HCT116 (cell line): ENCODE results near the gene DENND1A. TPM values are rescaled to one million over a fixed set of nuclear protein-coding genes. Genes with fewer than 3 reads are reported as not detected.

ENCODE experiments used
- ATAC-seq: fragments of 200-7000 bp; cut with Tn5 transposase; 2 replicates; pipeline ENCODE4 v1.9.1; 2020; ENCODE audit warnings: mild to moderate bottlenecking, moderate library complexity
- BruUV-seq: library from RNA; stranded (reverse); fragments of 400-500 nt; replicated peaks from 2 replicates; lab custom pipeline; 2021; lab: Mats Ljungman, UMichigan
- CTCF ChIA-PET: fragments of 300-600 bp; sonication (Branson Sonifier 250); formaldehyde crosslinking; loops from one replicate; lab custom pipeline; 2021; ENCODE audit warnings: antibody characterized with exemption; lab: Charles Lee
- POLR2A ChIA-PET: fragments of 300-600, 350-600 bp; sonication (Branson Sonifier 250); formaldehyde crosslinking; loops from one replicate; lab custom pipeline; 2021; ENCODE audit warnings: antibody characterized with exemption; lab: Charles Lee
- RAD21 ChIA-PET, 2 experiments: fragments of 300-600 bp; sonication (Branson Sonifier 250); formaldehyde crosslinking; loops; one replicate each; lab custom pipeline; 2023; ENCODE audit warnings: low total read pairs in 2 of 2; ENCODE audit not compliant: uncharacterized antibody in 2 of 2, unreplicated experiment in 2 of 2, low non-redundant PET in 1 of 2; lab: Charles Lee
- DNase-seq: peaks from one replicate; pipeline ENCODE4 v3.0.0-alpha.2; 2010; ENCODE audit warnings: low read depth, low spot score
- H2AFZ ChIP-seq: fragments of 200-600 bp; shearing (Covaris generic), sonication (generic); 2 replicates; pipeline ENCODE4 v1.6.1; 2017; ENCODE audit warnings: low read depth, mixed run types, mixed read lengths, antibody characterized with exemption, low read length; ENCODE audit not compliant: poor library complexity, severe bottlenecking
- H3K27ac ChIP-seq: 2 replicates; pipeline ENCODE4 v1.5.1; 2012; ENCODE audit warnings: low read depth, low read length
- H3K27me3 ChIP-seq: fragments of 200-600 bp; sonication (generic); 2 replicates; pipeline ENCODE4 v1.6.1; 2016; ENCODE audit warnings: mixed run types, low read length, mixed read lengths; ENCODE audit not compliant: insufficient read depth
- H3K36me3 ChIP-seq, 2 experiments: fragments of 200-500 bp in 1 of 2; fragments of 200-600 bp in 1 of 2; sonication (Bioruptor generic) in 1 of 2; sonication (generic) in 1 of 2; 2 replicates each; pipeline versions ENCODE4 v1.5.1 to v1.6.1; 2014 to 2016; ENCODE audit warnings: low read length in 2 of 2, inconsistent platforms in 1 of 2, mixed read lengths in 1 of 2, mixed run types in 1 of 2; ENCODE audit not compliant: insufficient read depth in 2 of 2, control insufficient read depth in 1 of 2
- H3K4me1 ChIP-seq, 2 experiments: fragments of 200-600 bp in 1 of 2; sonication (generic) in 1 of 2; 2 replicates each; pipeline versions ENCODE4 v1.5.1 to v1.6.1; 2012 to 2017; ENCODE audit warnings: low read length in 2 of 2, inconsistent platforms in 1 of 2, mild to moderate bottlenecking in 1 of 2, mixed read lengths in 1 of 2, mixed run types in 1 of 2, moderate library complexity in 1 of 2; ENCODE audit not compliant: insufficient read depth in 2 of 2, control insufficient read depth in 1 of 2
- H3K4me2 ChIP-seq: fragments of 200-600 bp; sonication (generic); 2 replicates; pipeline ENCODE4 v1.6.1; 2017; ENCODE audit warnings: mixed run types, low read length, mixed read lengths
- H3K4me3 ChIP-seq, 2 experiments: fragments of 200-600 bp in 1 of 2; sonication (generic) in 1 of 2; replicated peaks in 1 of 2; 2 replicates each; pipeline ENCODE4 v1.5.1; 2011 to 2016; ENCODE audit warnings: low read length in 2 of 2, control low read depth in 1 of 2, low read depth in 1 of 2, mild to moderate bottlenecking in 1 of 2, mixed read lengths in 1 of 2, mixed run types in 1 of 2
- H3K79me2 ChIP-seq: fragments of 200-600 bp; sonication (generic); 2 replicates; pipeline ENCODE4 v1.6.1; 2017; ENCODE audit warnings: mild to moderate bottlenecking, mixed run types, low read length, moderate library complexity, mixed read lengths; ENCODE audit not compliant: insufficient read depth
- H3K9ac ChIP-seq: fragments of 200-600 bp; sonication (generic); 2 replicates; pipeline ENCODE4 v1.6.1; 2016; ENCODE audit warnings: low read length, mixed read lengths
- H3K9me2 ChIP-seq: fragments of 200-600 bp; sonication (generic), shearing (Covaris generic); 2 replicates; pipeline ENCODE4 v1.6.1; 2017; ENCODE audit warnings: mixed run types, mild to moderate bottlenecking, moderate library complexity; ENCODE audit not compliant: insufficient read depth
- H3K9me3 ChIP-seq, 2 experiments: fragments of 200-500 bp in 1 of 2; fragments of 200-600 bp in 1 of 2; sonication (Bioruptor generic) in 1 of 2; sonication (generic) in 1 of 2; 2 replicates each; pipeline ENCODE4 v1.6.1; 2014 to 2017; ENCODE audit warnings: low read length in 2 of 2, mixed read lengths in 2 of 2, inconsistent platforms in 1 of 2, low read depth in 1 of 2, mild to moderate bottlenecking in 1 of 2, mixed run types in 1 of 2, moderate library complexity in 1 of 2; ENCODE audit not compliant: control insufficient read depth in 1 of 2, insufficient read depth in 1 of 2
- H4K20me1 ChIP-seq: fragments of 200-600 bp; sonication (generic), shearing (Covaris generic); 2 replicates; pipeline ENCODE4 v1.6.1; 2017; ENCODE audit warnings: mixed run types, mild to moderate bottlenecking, moderate library complexity; ENCODE audit not compliant: insufficient read depth
- CEBPB ChIP-seq: IDR thresholded peaks from 2 replicates; pipeline ENCODE4 v1.6.1; 2012; ENCODE audit warnings: low read depth
- FOSL1 ChIP-seq: IDR thresholded peaks from 2 replicates; pipeline ENCODE4 v1.6.1; 2012; ENCODE audit warnings: low read depth
- JUND ChIP-seq: IDR thresholded peaks from 2 replicates; pipeline ENCODE4 v1.6.1; 2012
- POLR2AphosphoS5 ChIP-seq: IDR thresholded peaks from 2 replicates; pipeline ENCODE4 v1.6.1; 2011; ENCODE audit warnings: mild to moderate bottlenecking, low read depth, low read length, moderate library complexity
- RAD21 ChIP-seq: IDR thresholded peaks from 2 replicates; pipeline ENCODE4 v1.6.1; 2012; ENCODE audit warnings: low read depth, mild to moderate bottlenecking
- SIN3A ChIP-seq: IDR thresholded peaks from 2 replicates; pipeline ENCODE4 v1.6.1; 2012; ENCODE audit warnings: low read depth
- SP1 ChIP-seq: IDR thresholded peaks from 2 replicates; pipeline ENCODE4 v1.6.1; 2012; ENCODE audit warnings: low read depth
- SRF ChIP-seq: IDR thresholded peaks from 2 replicates; pipeline ENCODE4 v1.6.1; 2012; ENCODE audit warnings: low read depth
- TCF7L2 ChIP-seq: IDR thresholded peaks from 2 replicates; pipeline ENCODE4 v1.7.0; 2011; ENCODE audit warnings: borderline replicate concordance, inconsistent platforms; ENCODE audit not compliant: insufficient read depth, insufficient read length; ENCODE audit errors: extremely low read depth
- ZFX ChIP-seq: fragments of 450-650 bp; IDR thresholded peaks from 2 replicates; pipeline ENCODE4 v1.6.1; 2017
- intact Hi-C: fragments of 100-400 bp; cut with micrococcal nuclease; formaldehyde crosslinking; loops from 2 replicates; pipeline ENCODE4 v1.10.0; 2022
- total RNA-seq: library from RNA; stranded (reverse); gene quantifications from one replicate; pipeline ENCODE4 v1.2.1, GENCODE V29; 2021; ENCODE audit not compliant: unreplicated experiment
- TF ChIP-seq, protein P1 (sequence below), 3 experiments: fragments of 200-600 bp in 1 of 3; sonication (generic) in 1 of 3; IDR thresholded peaks in 2 of 3; conservative IDR thresholded peaks in 1 of 3; 2 replicates each; pipeline ENCODE4 v1.5.1; 2012 to 2017; ENCODE audit warnings: low read depth in 2 of 3, low read length in 2 of 3, antibody characterized with exemption in 1 of 3, borderline replicate concordance in 1 of 3, control low read depth in 1 of 3, mild to moderate bottlenecking in 1 of 3, mixed read lengths in 1 of 3, mixed run types in 1 of 3, moderate library complexity in 1 of 3; ENCODE audit not compliant: insufficient read depth in 1 of 3
- TF ChIP-seq, protein P2 (sequence below): IDR thresholded peaks from 2 replicates; pipeline ENCODE4 v1.6.1; 2012

Gene DENND1A
- total RNA-seq, 1 experiment from 2014 or later = 33.0 TPM

DNA sequence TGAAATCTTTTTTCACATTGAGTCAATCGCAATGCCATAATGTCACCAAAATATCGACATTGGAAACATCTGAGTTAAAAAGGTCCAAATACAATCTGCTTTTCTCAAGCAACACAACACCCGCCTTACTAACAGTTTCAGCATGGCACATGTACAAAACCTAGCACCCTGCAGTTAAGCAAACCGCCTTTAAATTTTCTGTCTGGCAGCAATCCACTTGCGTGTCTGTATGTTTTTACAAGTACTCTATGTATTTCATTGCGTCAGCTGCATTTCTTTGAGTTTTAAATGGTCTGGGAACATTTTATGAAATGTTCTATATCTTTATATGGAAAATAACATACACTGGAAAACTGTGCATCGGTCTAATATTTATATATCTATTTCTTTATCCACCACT is 134.6 kb downstream of the DENND1A start:
- RAD21 ChIA-PET = no interaction called here
- no peak for DNase-seq
- POLR2A ChIA-PET = no interaction called here
- no peak for ATAC-seq
- H3K79me2 ChIP-seq = no peaks in the 10 kb centered on the region
- no peak overlapping the region for H3K4me3 ChIP-seq
- intact Hi-C loops = no loop called here
- CTCF ChIA-PET = no interaction called here
- no peak overlapping the region for H3K4me2 ChIP-seq
- H3K9ac ChIP-seq = no peak overlapping the region
- H3K9me2 ChIP-seq = no peaks in the 10 kb centered on the region
- no peaks in the 10 kb centered on the region for H3K36me3 ChIP-seq
- H3K27me3 ChIP-seq = no peaks in the 10 kb centered on the region
- no peak overlapping the region for H3K27ac ChIP-seq
- H2AFZ ChIP-seq = no peak overlapping the region
- no TSS peak for BruUV-seq
- no peaks in the 10 kb centered on the region for H4K20me1 ChIP-seq
- TF ChIP-seq ZFX (no peak), SP1 (no peak), SIN3A (no peak), POLR2AphosphoS5 (no peak), JUND (no peak), RAD21 (no peak), FOSL1 (no peak), CEBPB (no peak)
- TF ChIP-seq, protein P1, sequence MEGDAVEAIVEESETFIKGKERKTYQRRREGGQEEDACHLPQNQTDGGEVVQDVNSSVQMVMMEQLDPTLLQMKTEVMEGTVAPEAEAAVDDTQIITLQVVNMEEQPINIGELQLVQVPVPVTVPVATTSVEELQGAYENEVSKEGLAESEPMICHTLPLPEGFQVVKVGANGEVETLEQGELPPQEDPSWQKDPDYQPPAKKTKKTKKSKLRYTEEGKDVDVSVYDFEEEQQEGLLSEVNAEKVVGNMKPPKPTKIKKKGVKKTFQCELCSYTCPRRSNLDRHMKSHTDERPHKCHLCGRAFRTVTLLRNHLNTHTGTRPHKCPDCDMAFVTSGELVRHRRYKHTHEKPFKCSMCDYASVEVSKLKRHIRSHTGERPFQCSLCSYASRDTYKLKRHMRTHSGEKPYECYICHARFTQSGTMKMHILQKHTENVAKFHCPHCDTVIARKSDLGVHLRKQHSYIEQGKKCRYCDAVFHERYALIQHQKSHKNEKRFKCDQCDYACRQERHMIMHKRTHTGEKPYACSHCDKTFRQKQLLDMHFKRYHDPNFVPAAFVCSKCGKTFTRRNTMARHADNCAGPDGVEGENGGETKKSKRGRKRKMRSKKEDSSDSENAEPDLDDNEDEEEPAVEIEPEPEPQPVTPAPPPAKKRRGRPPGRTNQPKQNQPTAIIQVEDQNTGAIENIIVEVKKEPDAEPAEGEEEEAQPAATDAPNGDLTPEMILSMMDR (IDR thresholded peaks at IDR 0.05 in 2 of 3, conservative IDR thresholded peaks at IDR 0.05 in 1 of 3; ENCODE audit: borderline replicate concordance in 1 of 3, insufficient read depth in 1 of 3, low read depth in 2 of 3, low read length in 2 of 3) = no peak
- TF ChIP-seq, protein P2, sequence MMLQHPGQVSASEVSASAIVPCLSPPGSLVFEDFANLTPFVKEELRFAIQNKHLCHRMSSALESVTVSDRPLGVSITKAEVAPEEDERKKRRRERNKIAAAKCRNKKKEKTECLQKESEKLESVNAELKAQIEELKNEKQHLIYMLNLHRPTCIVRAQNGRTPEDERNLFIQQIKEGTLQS = no peak
- H3K9me3 ChIP-seq = no peaks in the 10 kb centered on the region
- no peaks in the 10 kb centered on the region for H3K4me1 ChIP-seq

DNA sequence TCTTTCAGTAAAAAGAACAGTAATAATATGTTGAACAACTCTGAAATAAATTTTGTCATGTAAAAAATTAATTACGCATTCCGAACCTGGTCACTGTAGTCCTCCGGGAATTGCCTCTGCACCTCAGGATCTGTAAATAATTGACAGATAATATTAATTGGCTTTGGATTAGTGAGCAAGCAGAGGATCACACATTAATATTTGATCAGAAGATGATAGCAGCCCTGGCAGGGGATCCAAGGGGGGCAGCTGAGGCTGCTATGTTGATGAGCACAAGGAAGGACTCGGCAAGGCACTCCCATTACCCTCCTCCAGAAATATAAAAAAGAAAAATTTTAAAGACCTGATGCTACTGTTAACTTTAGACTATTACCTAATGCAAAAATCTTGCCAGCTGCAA is 137.4 kb downstream of the DENND1A start:
- POLR2A ChIA-PET = no interaction called here
- H3K27ac ChIP-seq = no peak overlapping the region
- ATAC-seq = no peak
- TF ChIP-seq RAD21 (no peak), TCF7L2 (no peak), JUND (no peak), ZFX (no peak), SRF (no peak)
- TF ChIP-seq, protein P2 = no peak
- H3K4me1 ChIP-seq = no peaks in the 10 kb centered on the region
- RAD21 ChIA-PET = no interaction called here
- no peak overlapping the region for H2AFZ ChIP-seq
- no peak overlapping the region for H3K4me2 ChIP-seq
- CTCF ChIA-PET = no interaction called here
- intact Hi-C loops = no loop called here
- H3K79me2 ChIP-seq = no peaks in the 10 kb centered on the region
- no peaks in the 10 kb centered on the region for H4K20me1 ChIP-seq
- no TSS peak for BruUV-seq
- H3K9me3 ChIP-seq = no peaks in the 10 kb centered on the region
- no peak for DNase-seq
- H3K4me3 ChIP-seq = no peak overlapping the region
- no peaks in the 10 kb centered on the region for H3K9me2 ChIP-seq
- H3K36me3 ChIP-seq = no peaks in the 10 kb centered on the region
- no peaks in the 10 kb centered on the region for H3K27me3 ChIP-seq
- H3K9ac ChIP-seq = no peak overlapping the region
